PC-9 (cell line): ENCODE data around the gene FBXO34.

Experiments used
- CTCF ChIP-seq: fragments of 200-600 bp; sonication (generic); conservative IDR thresholded peaks from 2 replicates; pipeline ENCODE4 v1.6.1; 2017; ENCODE audit warnings: mixed run types, antibody characterized with exemption, mild to moderate bottlenecking, moderate library complexity
- EZH2 ChIP-seq: fragments of 200-600 bp; sonication (generic); IDR thresholded peaks from 2 replicates; pipeline ENCODE4 v1.8.0; 2017; ENCODE audit warnings: antibody characterized with exemption, low read depth

GRCh38 chr14:55240526-55241178 lies 30.6 kb upstream of the FBXO34 start:
- TF ChIP-seq CTCF (no peak), EZH2 (no peak)
